ENCODE measurements around the gene TSPAN18. TPM values are rescaled to one million over a fixed set of nuclear protein-coding genes. Genes with fewer than 3 reads are reported as not detected.

Gene TSPAN18
- total RNA-seq, 1 experiment from 2014 or later = 21.3 TPM

- intact Hi-C loops (cut with micrococcal nuclease; ENCODE audit: unreplicated experiment) (no loop called here), in situ Hi-C loops (cut with HindIII; ENCODE audit: low pct_unique_long_range_greater_than_20kb, low sequenced_read_pairs) (no loop called here)
- Histone ChIP-seq H3K27ac (ENCODE audit: low read length) (no peak overlapping the region), H3K4me3 (ENCODE audit: low read depth in 2 of 2, low read length in 2 of 2) (no peak overlapping the region), H3K9me3 (ENCODE audit: control insufficient read depth, insufficient read depth, low read depth, low read length) (no peaks in the 10 kb centered on the region), H3K36me3 (ENCODE audit: control insufficient read depth, insufficient read depth, low read length) (no peaks in the 10 kb centered on the region), H3K4me1 (ENCODE audit: control insufficient read depth, insufficient read depth, low read length) (peaks cover 2% of the 10 kb centered on the region; the same call in 1 of the 2 replicates), H3K27me3 (ENCODE audit: control insufficient read depth, insufficient read depth, low read length) (no peaks in the 10 kb centered on the region)
- no TSS peak for BruUV-seq (replicated peaks)
- POLR2A ChIA-PET = no interaction called here
- ATAC-seq (no peak), DNase-seq (ENCODE audit: low read depth, low spot score) (no peak)
- CTCF ChIA-PET = no interaction called here
- TF ChIP-seq CTCF (IDR thresholded peaks at IDR 0.05) (no peak), POLR2AphosphoS5 (IDR thresholded peaks at IDR 0.05; ENCODE audit: low read depth, low read length) (no peak), TCF7L2 (IDR thresholded peaks at IDR 0.05; ENCODE audit: low read depth, low read length) (no peak), SIN3A (IDR thresholded peaks at IDR 0.05; ENCODE audit: borderline replicate concordance, insufficient read depth, low read depth, low read length) (no peak)
These were observed 157.3 kb downstream of the TSPAN18 start for GRCh38 chr11:44884056-44884455.

DNA sequence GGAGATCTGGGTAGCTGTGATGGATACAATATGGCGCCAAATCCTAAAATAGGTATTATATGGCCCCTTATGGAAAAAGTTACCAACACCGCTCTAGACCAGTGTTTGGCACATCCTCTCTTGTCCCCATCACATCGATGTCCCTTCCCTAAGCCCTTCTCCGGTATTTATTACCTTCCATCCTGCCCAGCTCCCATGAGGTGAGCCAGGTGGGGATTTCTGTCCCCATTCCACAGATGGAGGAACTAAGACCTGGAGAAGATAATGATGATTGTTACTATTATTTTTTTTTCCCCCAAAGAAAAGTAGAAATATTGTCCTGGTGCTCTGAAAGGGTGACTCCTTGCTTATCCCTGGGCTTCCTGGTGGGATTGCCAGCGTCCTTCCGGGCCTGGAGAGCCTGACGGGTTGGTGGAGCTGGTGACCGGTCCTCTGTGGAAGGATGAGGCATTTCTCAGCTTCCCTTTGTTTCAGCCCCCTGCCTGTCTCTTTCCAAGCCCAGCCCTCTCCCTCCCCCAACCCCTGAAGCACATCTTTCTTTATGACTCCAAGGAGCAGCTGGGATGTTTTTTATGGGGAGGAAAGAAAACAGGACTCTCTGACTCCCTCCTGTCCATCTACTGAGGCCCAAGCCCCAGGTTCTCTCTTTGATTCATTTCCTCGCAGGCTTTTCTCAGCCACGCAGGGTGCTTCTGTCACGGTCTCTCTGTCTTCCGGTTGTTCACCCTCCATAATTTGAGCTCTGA is 158.5 kb downstream of the TSPAN18 start:
- ATAC-seq = no peak
- in situ Hi-C loops (cut with HindIII; ENCODE audit: low pct_unique_long_range_greater_than_20kb, low sequenced_read_pairs) = no loop called here

More for the DNA sequence above, 158.5 kb downstream of the TSPAN18 start:
- DNase-seq (ENCODE audit: low read depth, low spot score) = no peak
- ChIA-PET POLR2A (no interaction called here), CTCF (interaction anchor here (0.5 kb wide), 1 partner anchor 158 kb away, joined by 6 read pairs; no protein-coding TSS in a partner anchor)
- no peaks in the 10 kb centered on the region for H3K27me3 ChIP-seq (ENCODE audit: control insufficient read depth, insufficient read depth, low read length)
- no TSS peak for BruUV-seq (replicated peaks)
- H3K27ac ChIP-seq (ENCODE audit: low read length) = no peak overlapping the region
- intact Hi-C loops (cut with micrococcal nuclease; ENCODE audit: unreplicated experiment) = no loop called here
- TF ChIP-seq POLR2AphosphoS5 (IDR thresholded peaks at IDR 0.05; ENCODE audit: low read depth, low read length) (no peak), CTCF (IDR thresholded peaks at IDR 0.05) (no peak), SIN3A (IDR thresholded peaks at IDR 0.05; ENCODE audit: borderline replicate concordance, insufficient read depth, low read depth, low read length) (no peak), TCF7L2 (IDR thresholded peaks at IDR 0.05; ENCODE audit: low read depth, low read length) (no peak)
- TF ChIP-seq, protein P1, sequence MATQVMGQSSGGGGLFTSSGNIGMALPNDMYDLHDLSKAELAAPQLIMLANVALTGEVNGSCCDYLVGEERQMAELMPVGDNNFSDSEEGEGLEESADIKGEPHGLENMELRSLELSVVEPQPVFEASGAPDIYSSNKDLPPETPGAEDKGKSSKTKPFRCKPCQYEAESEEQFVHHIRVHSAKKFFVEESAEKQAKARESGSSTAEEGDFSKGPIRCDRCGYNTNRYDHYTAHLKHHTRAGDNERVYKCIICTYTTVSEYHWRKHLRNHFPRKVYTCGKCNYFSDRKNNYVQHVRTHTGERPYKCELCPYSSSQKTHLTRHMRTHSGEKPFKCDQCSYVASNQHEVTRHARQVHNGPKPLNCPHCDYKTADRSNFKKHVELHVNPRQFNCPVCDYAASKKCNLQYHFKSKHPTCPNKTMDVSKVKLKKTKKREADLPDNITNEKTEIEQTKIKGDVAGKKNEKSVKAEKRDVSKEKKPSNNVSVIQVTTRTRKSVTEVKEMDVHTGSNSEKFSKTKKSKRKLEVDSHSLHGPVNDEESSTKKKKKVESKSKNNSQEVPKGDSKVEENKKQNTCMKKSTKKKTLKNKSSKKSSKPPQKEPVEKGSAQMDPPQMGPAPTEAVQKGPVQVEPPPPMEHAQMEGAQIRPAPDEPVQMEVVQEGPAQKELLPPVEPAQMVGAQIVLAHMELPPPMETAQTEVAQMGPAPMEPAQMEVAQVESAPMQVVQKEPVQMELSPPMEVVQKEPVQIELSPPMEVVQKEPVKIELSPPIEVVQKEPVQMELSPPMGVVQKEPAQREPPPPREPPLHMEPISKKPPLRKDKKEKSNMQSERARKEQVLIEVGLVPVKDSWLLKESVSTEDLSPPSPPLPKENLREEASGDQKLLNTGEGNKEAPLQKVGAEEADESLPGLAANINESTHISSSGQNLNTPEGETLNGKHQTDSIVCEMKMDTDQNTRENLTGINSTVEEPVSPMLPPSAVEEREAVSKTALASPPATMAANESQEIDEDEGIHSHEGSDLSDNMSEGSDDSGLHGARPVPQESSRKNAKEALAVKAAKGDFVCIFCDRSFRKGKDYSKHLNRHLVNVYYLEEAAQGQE (IDR thresholded peaks at IDR 0.05; ENCODE audit: insufficient read depth in 1 of 2, low read depth in 2 of 2, low read length in 1 of 2) = no peak
- H3K36me3 ChIP-seq (ENCODE audit: control insufficient read depth, insufficient read depth, low read length) = no peaks in the 10 kb centered on the region
- no peaks in the 10 kb centered on the region for H3K9me3 ChIP-seq (ENCODE audit: control insufficient read depth, insufficient read depth, low read depth, low read length)
- H3K4me1 ChIP-seq (ENCODE audit: control insufficient read depth, insufficient read depth, low read length) = peaks cover 2% of the 10 kb centered on the region; the same call in 1 of the 2 replicates
- no peak overlapping the region for H3K4me3 ChIP-seq (ENCODE audit: low read depth in 2 of 2, low read length in 2 of 2)

All from Panc1 (cell line).